GM21390 (cell line): Measurements from ENCODE around the gene CDKAL1.
"Not testable (repeated sequence)": the region's sequence is repeated elsewhere in the genome, so short reads cannot be mapped to it uniquely, and the experiment has no call there.

ENCODE experiments used
- ATAC-seq: cut with Tn5 transposase; IDR thresholded peaks from one replicate; pipeline ENCODE4 v1.9.1; 2021; ENCODE audit not compliant: unreplicated experiment

Gene CDKAL1

GRCh38 chr6:20549398-20549797 is 15.1 kb downstream of the CDKAL1 start:
- not testable (repeated sequence) for ATAC-seq

- ATAC-seq: no peak
These were observed 20.1 kb downstream of the CDKAL1 start for GRCh38 chr6:20554326-20554725.

- ATAC-seq: no peak
These were observed 20.6 kb downstream of the CDKAL1 start for GRCh38 chr6:20554817-20555216.

- ATAC-seq: no peak
These were observed 25.8 kb downstream of the CDKAL1 start for GRCh38 chr6:20559924-20560551.

GRCh38 chr6:20563377-20563776 is 29.1 kb downstream of the CDKAL1 start:
- ATAC-seq: no peak

- ATAC-seq: no peak
These were observed 30.0 kb downstream of the CDKAL1 start for GRCh38 chr6:20564269-20564668.

- peak; percentile 77 for ATAC-seq
These were observed 30.5 kb downstream of the CDKAL1 start for GRCh38 chr6:20564777-20565176.

- ATAC-seq: peak; percentile 42
These were observed 31.1 kb downstream of the CDKAL1 start for GRCh38 chr6:20565342-20565741.

- no peak for ATAC-seq
These were observed 31.9 kb downstream of the CDKAL1 start for GRCh38 chr6:20566109-20566508.

- ATAC-seq: no peak
These were observed 34.8 kb downstream of the CDKAL1 start for GRCh38 chr6:20569000-20569610.

- ATAC-seq: no peak
These were observed 37.0 kb downstream of the CDKAL1 start for GRCh38 chr6:20571261-20571660.

- ATAC-seq: no peak
These were observed 38.0 kb downstream of the CDKAL1 start for GRCh38 chr6:20572288-20572687.

GRCh38 chr6:20572940-20573339 is 38.7 kb downstream of the CDKAL1 start:
- no peak for ATAC-seq

- no peak for ATAC-seq
These were observed 40.1 kb downstream of the CDKAL1 start for GRCh38 chr6:20574355-20574754.

GRCh38 chr6:20575125-20575524 is 40.9 kb downstream of the CDKAL1 start:
- no peak for ATAC-seq

- no peak for ATAC-seq
These were observed 41.6 kb downstream of the CDKAL1 start for GRCh38 chr6:20575704-20576451.

- no peak for ATAC-seq
These were observed 43.0 kb downstream of the CDKAL1 start for GRCh38 chr6:20577173-20577688.

- no peak for ATAC-seq
These were observed 46.8 kb downstream of the CDKAL1 start for GRCh38 chr6:20581070-20581469.

GRCh38 chr6:20582586-20583443 is 48.6 kb downstream of the CDKAL1 start:
- peak; percentile 56 for ATAC-seq

- no peak for ATAC-seq
These were observed 49.2 kb downstream of the CDKAL1 start for GRCh38 chr6:20583444-20583800.

- no peak for ATAC-seq
These were observed 50.0 kb downstream of the CDKAL1 start for GRCh38 chr6:20584100-20584731.
